ENCODE measurements around the gene SESN1.

Gene SESN1

GRCh38 chr6:108999428-108999827, 95.2 kb downstream of the SESN1 start:
- TF ChIP-seq CTCF (IDR thresholded peaks at IDR 0.05) (no peak), ZFX (IDR thresholded peaks at IDR 0.05; ENCODE audit: borderline replicate concordance) (no peak)
- no peak overlapping the region for H3K27ac ChIP-seq

GRCh38 chr6:108998485-108998884, 96.2 kb downstream of the SESN1 start:
- H3K27ac ChIP-seq = no peak overlapping the region
- TF ChIP-seq CTCF (IDR thresholded peaks at IDR 0.05) = no peak
- no peak for TF ChIP-seq ZFX (IDR thresholded peaks at IDR 0.05; ENCODE audit: borderline replicate concordance)

- TF ChIP-seq CTCF (IDR thresholded peaks at IDR 0.05) = no peak
- TF ChIP-seq ZFX (IDR thresholded peaks at IDR 0.05; ENCODE audit: borderline replicate concordance) = no peak
- H3K27ac ChIP-seq = no peak overlapping the region
Measured at GRCh38 chr6:108996208-108996607, 98.4 kb downstream of the SESN1 start.

- H3K27ac ChIP-seq = no peak overlapping the region
- TF ChIP-seq ZFX (IDR thresholded peaks at IDR 0.05; ENCODE audit: borderline replicate concordance) (no peak), CTCF (IDR thresholded peaks at IDR 0.05) (no peak)
Measured at GRCh38 chr6:108995296-108995695, 99.3 kb downstream of the SESN1 start.

DNA sequence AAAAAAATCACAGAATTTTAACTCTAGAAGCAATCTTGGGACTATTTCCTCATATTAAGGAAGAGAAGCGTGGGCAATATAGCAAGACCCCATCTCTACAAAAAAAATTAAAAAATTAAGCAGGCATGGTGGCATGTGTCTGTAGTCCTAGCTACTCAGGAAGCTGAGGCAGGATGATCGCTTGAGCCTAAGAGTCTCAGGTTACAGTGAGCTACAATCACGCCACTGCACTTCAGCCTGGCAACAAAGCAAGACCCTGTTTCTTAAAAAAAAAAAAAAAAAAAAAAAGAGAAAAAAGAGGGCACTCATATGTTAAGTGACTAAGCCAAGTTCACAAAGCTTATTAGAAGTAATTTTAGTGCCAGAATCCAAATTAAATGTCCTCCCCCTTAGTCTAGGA, 100.8 kb downstream of the SESN1 start:
- H3K27ac ChIP-seq = no peak overlapping the region
- TF ChIP-seq ZFX (IDR thresholded peaks at IDR 0.05; ENCODE audit: borderline replicate concordance) (no peak), CTCF (IDR thresholded peaks at IDR 0.05) (no peak)

DNA sequence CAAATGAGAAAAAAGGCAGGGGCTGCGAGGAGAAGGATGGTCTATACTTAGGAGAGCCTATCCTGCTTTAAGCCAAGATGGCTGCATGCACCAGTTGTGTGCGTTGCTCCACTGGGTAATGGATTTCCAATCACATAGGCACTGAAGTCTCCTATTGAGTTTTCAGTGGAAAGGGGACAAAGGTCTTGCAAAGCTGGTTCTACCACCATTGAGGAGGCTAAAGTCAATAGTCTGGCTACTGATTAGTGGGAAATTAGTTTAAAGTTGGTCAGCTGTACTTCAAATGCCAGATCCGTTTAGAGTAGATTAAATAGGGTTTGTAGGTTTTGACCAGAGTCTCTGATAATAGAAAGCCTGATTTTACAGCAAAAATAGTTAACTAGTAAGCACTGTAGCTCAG, 104.9 kb downstream of the SESN1 start:
- no peak overlapping the region for H3K27ac ChIP-seq
- TF ChIP-seq ZFX (IDR thresholded peaks at IDR 0.05; ENCODE audit: borderline replicate concordance) (no peak), CTCF (IDR thresholded peaks at IDR 0.05) (no peak)

DNA sequence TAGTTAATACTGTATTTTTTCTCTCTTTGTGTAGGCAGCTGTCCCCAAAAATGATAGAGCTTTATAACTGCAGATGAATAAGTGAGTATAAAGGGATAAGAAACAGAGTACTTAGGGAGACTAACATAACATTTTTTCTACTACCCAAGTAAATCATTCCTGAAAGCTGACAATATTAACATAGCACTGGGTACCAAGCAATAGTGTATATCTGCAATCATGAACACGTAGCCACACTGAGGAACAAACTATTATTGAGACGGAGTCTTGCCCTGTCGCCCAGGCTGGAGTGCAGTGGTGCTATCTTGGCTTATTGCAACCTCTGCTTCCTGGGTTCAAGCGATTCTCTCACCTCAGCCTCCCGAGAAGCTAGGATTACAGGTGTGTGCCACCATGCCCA, 105.9 kb downstream of the SESN1 start:
- no peak overlapping the region for H3K27ac ChIP-seq
- TF ChIP-seq CTCF (IDR thresholded peaks at IDR 0.05) (no peak), ZFX (IDR thresholded peaks at IDR 0.05; ENCODE audit: borderline replicate concordance) (no peak)
